Activated T-helper 2 cell treated with anti-CD3 and anti-CD28 coated beads, Interferon-gamma antibody, Interleukin-2, Interleukin-4, amounts not matched to agents 10 μg/mL and 5 μg/mL and 100 μg/mL, durations not matched to agents 14 hours and 24 hours and 36 hours (primary cell): Measurements from ENCODE around the gene CDHR3. TPM values are rescaled to one million over a fixed set of nuclear protein-coding genes. Genes with fewer than 3 reads are reported as not detected.

Source experiments
- DNase-seq: peaks from one replicate; pipeline ENCODE4 v3.0.0; 2021; ENCODE audit warnings: low spot score
- H3K27ac Mint-ChIP-seq: one replicate; pipeline ENCODE4 v1.8.0; 2021; ENCODE audit warnings: mixed read lengths
- H3K27me3 Mint-ChIP-seq: one replicate; pipeline ENCODE4 v1.8.0; 2021; ENCODE audit warnings: low read depth, mixed read lengths
- H3K36me3 Mint-ChIP-seq: one replicate; pipeline ENCODE4 v1.8.0; 2021; ENCODE audit warnings: low read depth, mixed read lengths
- H3K4me1 Mint-ChIP-seq: one replicate; pipeline ENCODE4 v1.8.0; 2021; ENCODE audit warnings: low read depth, mixed read lengths
- H3K4me3 Mint-ChIP-seq: one replicate; pipeline ENCODE4 v1.8.0; 2021; ENCODE audit warnings: low read depth, mild to moderate bottlenecking, moderate library complexity, mixed read lengths
- H3K9me3 Mint-ChIP-seq: one replicate; pipeline ENCODE4 v1.8.0; 2021; ENCODE audit warnings: mixed read lengths
- intact Hi-C: fragments of 100-400 bp; cut with micrococcal nuclease; formaldehyde crosslinking; loops from one replicate; pipeline ENCODE4 v1.15.1; 2023
- total RNA-seq: library from RNA; stranded (reverse); gene quantifications from 2 replicates; pipeline ENCODE4 v1.2.3, GENCODE V29; 2022

CDHR3 gene
- total RNA-seq, 1 donor from 2014 or later = 0.98 TPM

- H3K27ac Mint-ChIP-seq = no peak overlapping the region
- DNase-seq = no peak
- H3K27me3 Mint-ChIP-seq = peaks cover 27% of the 10 kb centered on the region
- intact Hi-C loops = no loop called here
- no peak overlapping the region for H3K4me3 Mint-ChIP-seq
- peaks cover 18% of the 10 kb centered on the region for H3K4me1 Mint-ChIP-seq
- peaks cover 4% of the 10 kb centered on the region for H3K36me3 Mint-ChIP-seq
- peaks cover 25% of the 10 kb centered on the region for H3K9me3 Mint-ChIP-seq
Observed at GRCh38 chr7:106010331-106010730, 47.3 kb downstream of the CDHR3 start.

GRCh38 chr7:106010866-106011265, 47.8 kb downstream of the CDHR3 start:
- Mint-ChIP-seq H3K27me3 (peaks cover 27% of the 10 kb centered on the region), H3K4me1 (peaks cover 18% of the 10 kb centered on the region), H3K4me3 (no peak overlapping the region), H3K9me3 (peaks cover 22% of the 10 kb centered on the region), H3K36me3 (peaks cover 4% of the 10 kb centered on the region), H3K27ac (no peak overlapping the region)
- DNase-seq = no peak
- intact Hi-C loops = no loop called here

GRCh38 chr7:106012184-106012583, 49.1 kb downstream of the CDHR3 start:
- intact Hi-C loops = no loop called here
- H3K27me3 Mint-ChIP-seq = peaks cover 36% of the 10 kb centered on the region
- peaks cover 3% of the 10 kb centered on the region for H3K36me3 Mint-ChIP-seq
- H3K27ac Mint-ChIP-seq = no peak overlapping the region
- H3K9me3 Mint-ChIP-seq = peaks cover 16% of the 10 kb centered on the region
- H3K4me1 Mint-ChIP-seq = peaks cover 23% of the 10 kb centered on the region
- H3K4me3 Mint-ChIP-seq = no peak overlapping the region
- DNase-seq = no peak

- Mint-ChIP-seq H3K4me1 (peaks cover 20% of the 10 kb centered on the region), H3K36me3 (no peaks in the 10 kb centered on the region), H3K9me3 (peaks cover 8% of the 10 kb centered on the region), H3K4me3 (no peak overlapping the region), H3K27me3 (peaks cover 33% of the 10 kb centered on the region), H3K27ac (no peak overlapping the region)
- no peak for DNase-seq
- intact Hi-C loops = no loop called here
Observed at GRCh38 chr7:106012935-106013439, 49.9 kb downstream of the CDHR3 start.

GRCh38 chr7:106015381-106016218, 52.5 kb downstream of the CDHR3 start:
- intact Hi-C loops = no loop called here
- H3K4me3 Mint-ChIP-seq = no peak overlapping the region
- H3K36me3 Mint-ChIP-seq = no peaks in the 10 kb centered on the region
- DNase-seq = no peak
- H3K27me3 Mint-ChIP-seq = peaks cover 31% of the 10 kb centered on the region
- no peaks in the 10 kb centered on the region for H3K9me3 Mint-ChIP-seq
- no peak overlapping the region for H3K27ac Mint-ChIP-seq
- peaks cover 20% of the 10 kb centered on the region for H3K4me1 Mint-ChIP-seq

GRCh38 chr7:106016331-106016730, 53.3 kb downstream of the CDHR3 start:
- H3K4me3 Mint-ChIP-seq = no peak overlapping the region
- H3K27me3 Mint-ChIP-seq = peaks cover 30% of the 10 kb centered on the region
- H3K9me3 Mint-ChIP-seq = no peaks in the 10 kb centered on the region
- H3K36me3 Mint-ChIP-seq = no peaks in the 10 kb centered on the region
- H3K27ac Mint-ChIP-seq = no peak overlapping the region
- intact Hi-C loops = no loop called here
- H3K4me1 Mint-ChIP-seq = peaks cover 26% of the 10 kb centered on the region
- DNase-seq = no peak

- intact Hi-C loops = no loop called here
- Mint-ChIP-seq H3K27ac (no peak overlapping the region), H3K36me3 (no peaks in the 10 kb centered on the region), H3K27me3 (peaks cover 22% of the 10 kb centered on the region), H3K4me1 (peaks cover 35% of the 10 kb centered on the region), H3K4me3 (no peak overlapping the region), H3K9me3 (no peaks in the 10 kb centered on the region)
- DNase-seq = no peak
Observed at GRCh38 chr7:106017657-106018056, 54.6 kb downstream of the CDHR3 start.

- no peak for DNase-seq
- Mint-ChIP-seq H3K4me3 (no peak overlapping the region), H3K4me1 (peaks cover 45% of the 10 kb centered on the region), H3K27me3 (peaks cover 12% of the 10 kb centered on the region), H3K27ac (no peak overlapping the region), H3K9me3 (no peaks in the 10 kb centered on the region), H3K36me3 (no peaks in the 10 kb centered on the region)
- intact Hi-C loops = no loop called here
Observed at GRCh38 chr7:106018566-106019469, 55.8 kb downstream of the CDHR3 start.

GRCh38 chr7:106019470-106019820, 56.4 kb downstream of the CDHR3 start:
- H3K4me1 Mint-ChIP-seq = peaks cover 51% of the 10 kb centered on the region

GRCh38 chr7:106021151-106022067, 58.3 kb downstream of the CDHR3 start:
- H3K4me1 Mint-ChIP-seq = peaks cover 57% of the 10 kb centered on the region

More at GRCh38 chr7:106019470-106019820, 56.4 kb downstream of the CDHR3 start:
- H3K36me3 Mint-ChIP-seq = no peaks in the 10 kb centered on the region
- peaks cover 14% of the 10 kb centered on the region for H3K27me3 Mint-ChIP-seq
- intact Hi-C loops = no loop called here
- H3K9me3 Mint-ChIP-seq = no peaks in the 10 kb centered on the region
- H3K4me3 Mint-ChIP-seq = no peak overlapping the region
- H3K27ac Mint-ChIP-seq = no peak overlapping the region
- DNase-seq = no peak

GRCh38 chr7:106022193-106022821, 59.2 kb downstream of the CDHR3 start:
- H3K27me3 Mint-ChIP-seq = peaks cover 7% of the 10 kb centered on the region
- peak overlapping the region; percentile 85 for H3K27ac Mint-ChIP-seq
- H3K4me1 Mint-ChIP-seq = peaks cover 53% of the 10 kb centered on the region

More at GRCh38 chr7:106021151-106022067, 58.3 kb downstream of the CDHR3 start:
- Mint-ChIP-seq H3K4me3 (peak overlapping the region; percentile 6), H3K36me3 (no peaks in the 10 kb centered on the region), H3K27me3 (peaks cover 10% of the 10 kb centered on the region), H3K9me3 (no peaks in the 10 kb centered on the region), H3K27ac (peak overlapping the region; percentile 85)
- intact Hi-C loops = loop anchor here (1.0 to 5.0 kb wide), 9 partner anchors 12 to 1079 kb away; no protein-coding TSS in a partner anchor
- DNase-seq = no peak

More at GRCh38 chr7:106022193-106022821, 59.2 kb downstream of the CDHR3 start:
- intact Hi-C loops = loop anchor here (1.0 to 5.0 kb wide), 9 partner anchors 13 to 1080 kb away; no protein-coding TSS in a partner anchor
- H3K36me3 Mint-ChIP-seq = no peaks in the 10 kb centered on the region
- H3K4me3 Mint-ChIP-seq = peak overlapping the region; percentile 6
- peak; percentile 68 for DNase-seq
- H3K9me3 Mint-ChIP-seq = no peaks in the 10 kb centered on the region
